GM12892 (cell line): ENCODE measurements around the gene FRS3.

Source experiments
- POLR2A ChIP-seq: IDR thresholded peaks from 2 replicates; pipeline ENCODE4 v1.6.1; 2011; ENCODE audit warnings: low read depth, low read length, control low read depth
- POLR2AphosphoS5 ChIP-seq: IDR thresholded peaks from 2 replicates; pipeline ENCODE4 v1.6.1; 2011; ENCODE audit warnings: low read depth, low read length, control low read depth
- TAF1 ChIP-seq: IDR thresholded peaks from 2 replicates; pipeline ENCODE4 v1.6.1; 2011; ENCODE audit warnings: low read depth, mild to moderate bottlenecking, control low read depth, low read length, borderline replicate concordance

DNA sequence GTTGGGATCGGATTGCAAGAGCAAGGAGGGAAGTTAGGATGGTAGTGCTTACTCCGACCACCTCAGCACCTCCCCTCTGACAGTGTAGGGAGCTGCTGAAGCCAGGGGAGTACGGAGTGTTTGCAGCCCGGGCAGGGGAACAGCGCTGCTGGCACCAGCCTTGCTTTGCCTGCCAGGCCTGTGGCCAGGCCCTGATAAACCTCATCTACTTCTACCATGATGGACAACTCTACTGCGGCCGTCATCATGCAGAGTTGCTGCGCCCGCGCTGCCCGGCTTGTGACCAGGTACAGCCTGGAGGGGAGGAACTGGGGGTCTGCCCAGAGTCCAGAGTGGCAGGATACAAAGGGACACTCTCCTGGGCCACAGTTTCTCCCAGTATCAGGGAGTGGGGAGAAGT lies 5.6 kb upstream of the FRS3 start:
- TF ChIP-seq POLR2A, result no peak
- TF ChIP-seq TAF1, result no peak
- no peak for TF ChIP-seq POLR2AphosphoS5
